ENCODE results near the gene SPATA32.

DNA sequence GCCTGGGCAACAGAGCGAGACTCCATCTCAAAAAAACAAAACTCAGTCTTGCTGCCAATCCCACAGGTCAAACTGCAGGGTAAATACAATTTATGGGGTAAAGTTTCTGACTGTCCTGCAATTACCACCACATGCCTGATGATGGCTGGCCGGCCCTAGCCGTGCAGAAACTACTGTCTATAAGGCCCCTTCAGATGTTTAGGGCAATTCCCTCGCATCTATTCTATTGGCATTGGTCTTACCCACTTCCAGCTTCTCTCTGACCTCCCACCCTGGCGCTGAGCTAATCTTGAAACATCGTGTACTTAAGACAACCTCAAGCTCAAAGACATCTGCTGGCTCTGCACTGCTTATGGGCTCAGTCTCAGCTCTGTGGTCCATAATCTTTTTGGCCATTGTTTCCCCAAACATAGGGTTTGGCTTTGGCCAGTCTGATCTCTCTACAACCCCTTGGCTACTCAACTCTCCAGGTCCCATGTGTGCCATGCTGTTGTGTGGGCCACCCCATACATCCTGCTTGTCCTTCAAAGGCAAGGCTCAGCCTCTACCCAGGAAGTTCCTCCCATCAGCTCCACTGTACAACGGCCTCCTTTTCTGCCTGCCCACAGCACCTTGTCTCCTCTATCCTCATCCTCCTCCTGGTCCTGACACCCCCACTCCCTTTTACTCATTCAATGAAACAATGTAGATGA, 38.3 kb upstream of the SPATA32 start:
- TF ChIP-seq, protein P1, sequence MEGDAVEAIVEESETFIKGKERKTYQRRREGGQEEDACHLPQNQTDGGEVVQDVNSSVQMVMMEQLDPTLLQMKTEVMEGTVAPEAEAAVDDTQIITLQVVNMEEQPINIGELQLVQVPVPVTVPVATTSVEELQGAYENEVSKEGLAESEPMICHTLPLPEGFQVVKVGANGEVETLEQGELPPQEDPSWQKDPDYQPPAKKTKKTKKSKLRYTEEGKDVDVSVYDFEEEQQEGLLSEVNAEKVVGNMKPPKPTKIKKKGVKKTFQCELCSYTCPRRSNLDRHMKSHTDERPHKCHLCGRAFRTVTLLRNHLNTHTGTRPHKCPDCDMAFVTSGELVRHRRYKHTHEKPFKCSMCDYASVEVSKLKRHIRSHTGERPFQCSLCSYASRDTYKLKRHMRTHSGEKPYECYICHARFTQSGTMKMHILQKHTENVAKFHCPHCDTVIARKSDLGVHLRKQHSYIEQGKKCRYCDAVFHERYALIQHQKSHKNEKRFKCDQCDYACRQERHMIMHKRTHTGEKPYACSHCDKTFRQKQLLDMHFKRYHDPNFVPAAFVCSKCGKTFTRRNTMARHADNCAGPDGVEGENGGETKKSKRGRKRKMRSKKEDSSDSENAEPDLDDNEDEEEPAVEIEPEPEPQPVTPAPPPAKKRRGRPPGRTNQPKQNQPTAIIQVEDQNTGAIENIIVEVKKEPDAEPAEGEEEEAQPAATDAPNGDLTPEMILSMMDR (IDR thresholded peaks at IDR 0.05) = no peak
- TF ChIP-seq POLR2A (IDR thresholded peaks at IDR 0.05) = no peak
